H1 (cell line): Measurements from ENCODE around the gene ADSS1. TPM values are rescaled to one million over a fixed set of nuclear protein-coding genes. Genes with fewer than 3 reads are reported as not detected.

Experiments
- CTCF ChIA-PET: fragments of 300-600 bp; sonication (Branson Sonifier 250); formaldehyde crosslinking; loops from one replicate; lab custom pipeline; 2021; ENCODE audit not compliant: partially characterized antibody; lab: Charles Lee
- POLR2A ChIA-PET: fragments of 300-600 bp; sonication (Branson Sonifier 250); formaldehyde crosslinking; loops from one replicate; lab custom pipeline; 2021; ENCODE audit warnings: inconsistent platforms; ENCODE audit not compliant: partially characterized antibody; lab: Charles Lee
- DNase-seq, 2 experiments: peaks; one replicate each; pipeline versions ENCODE4 v3.0.0 to v3.0.0-alpha.2; 2010 to 2022; ENCODE audit warnings: low spot score in 2 of 2, low read depth in 1 of 2, mixed read lengths in 1 of 2
- FAIRE-seq: peaks from 2 replicates; lab custom pipeline; 2011; peaks lifted over from hg19 to GRCh38; lab: Jason Lieb, UNC
- H2AFZ ChIP-seq: 2 replicates; pipeline ENCODE4 v1.8.1; 2012; ENCODE audit warnings: low read length, inconsistent platforms
- H2AK5ac ChIP-seq: 2 replicates; pipeline ENCODE4 v1.6.1; 2013; ENCODE audit warnings: low read depth, low read length
- H2BK120ac ChIP-seq: replicated peaks from 2 replicates; pipeline ENCODE3; 2013; ENCODE audit warnings: low read depth, low read length, inconsistent platforms
- H2BK12ac ChIP-seq: 2 replicates; pipeline ENCODE4 v1.6.1; 2013; ENCODE audit warnings: low read depth, low read length
- H2BK15ac ChIP-seq: 2 replicates; pipeline ENCODE4 v1.6.1; 2013; ENCODE audit warnings: low read length
- H2BK20ac ChIP-seq: 2 replicates; pipeline ENCODE4 v1.6.1; 2013; ENCODE audit warnings: low read length
- H2BK5ac ChIP-seq: 2 replicates; pipeline ENCODE4 v1.6.1; 2013; ENCODE audit warnings: low read depth, low read length
- H3K14ac ChIP-seq: 2 replicates; pipeline ENCODE4 v1.6.1; 2013; ENCODE audit warnings: inconsistent platforms; ENCODE audit not compliant: insufficient read length
- H3K18ac ChIP-seq: 2 replicates; pipeline ENCODE4 v1.6.1; 2013; ENCODE audit warnings: low read length; ENCODE audit errors: extremely low read depth
- H3K23ac ChIP-seq: 2 replicates; pipeline ENCODE4 v1.6.1; 2013; ENCODE audit warnings: inconsistent platforms; ENCODE audit not compliant: insufficient read length
- H3K23me2 ChIP-seq: 2 replicates; pipeline ENCODE4 v1.6.1; 2013; ENCODE audit warnings: low read depth, low read length
- H3K27ac ChIP-seq: 2 replicates; pipeline ENCODE4 v1.6.1; 2011; ENCODE audit warnings: low read depth, low read length, inconsistent platforms
- H3K27me3 ChIP-seq, 4 experiments: replicated peaks in 1 of 4; 1 replicate in 1 of 4; 2 replicates in 3 of 4; pipeline versions ENCODE4 v1.6.1 to v1.8.1; 2011 to 2013; ENCODE audit warnings: low read length in 3 of 4, mild to moderate bottlenecking in 3 of 4, inconsistent platforms in 2 of 4, mixed read lengths in 2 of 4, moderate library complexity in 1 of 4; ENCODE audit not compliant: control insufficient read depth in 3 of 4, insufficient read depth in 3 of 4; ENCODE audit errors: extremely low read depth in 1 of 4
- H3K36me3 ChIP-seq, 4 experiments: 2 replicates each; pipeline versions ENCODE4 v1.6.1 to v1.8.1; 2011 to 2013; ENCODE audit warnings: mild to moderate bottlenecking in 4 of 4, low read length in 3 of 4, moderate library complexity in 2 of 4, control low read depth in 1 of 4, inconsistent platforms in 1 of 4; ENCODE audit not compliant: insufficient read depth in 4 of 4, control insufficient read depth in 2 of 4
- H3K4ac ChIP-seq: replicated peaks from 2 replicates; pipeline ENCODE3; 2013; ENCODE audit warnings: low read length, low read depth, mixed read lengths, inconsistent platforms; ENCODE audit not compliant: insufficient read length
- H3K4me1 ChIP-seq, 4 experiments: replicated peaks in 1 of 4; 1 replicate in 1 of 4; 2 replicates in 3 of 4; pipeline versions ENCODE4 v1.6.1 to v1.8.1; 2011 to 2013; ENCODE audit warnings: low read length in 3 of 4, inconsistent platforms in 2 of 4, mixed read lengths in 1 of 4; ENCODE audit not compliant: insufficient read depth in 4 of 4, control insufficient read depth in 3 of 4
- H3K4me2 ChIP-seq, 2 experiments: 2 replicates each; pipeline versions ENCODE4 v1.6.1 to v1.8.1; 2011 to 2013; ENCODE audit warnings: low read depth in 2 of 2, low read length in 2 of 2, control low read depth in 1 of 2, inconsistent platforms in 1 of 2, mild to moderate bottlenecking in 1 of 2; ENCODE audit not compliant: insufficient read depth in 1 of 2
- H3K4me3 ChIP-seq, 4 experiments: fragments of 200-600, 300-600 bp in 1 of 4; sonication (generic), shearing (Covaris generic), sonication (Bioruptor Twin) in 1 of 4; 2 replicates each; pipeline versions ENCODE4 v1.5.1 to v1.8.1; 2011 to 2016; ENCODE audit warnings: low read length in 4 of 4, low read depth in 3 of 4, control low read depth in 2 of 4, inconsistent platforms in 2 of 4, mild to moderate bottlenecking in 2 of 4, mixed read lengths in 1 of 4, moderate library complexity in 1 of 4; ENCODE audit not compliant: insufficient read depth in 2 of 4; ENCODE audit errors: extremely low read depth in 1 of 4
- H3K56ac ChIP-seq: replicated peaks from 2 replicates; pipeline ENCODE3; 2013; ENCODE audit warnings: low read depth, mild to moderate bottlenecking, mixed read lengths, low read length, inconsistent platforms; ENCODE audit not compliant: insufficient read length
- H3K79me1 ChIP-seq: 2 replicates; pipeline ENCODE4 v1.6.1; 2013; ENCODE audit warnings: low read depth, low read length, control low read depth
- H3K79me2 ChIP-seq, 2 experiments: 2 replicates each; pipeline versions ENCODE4 v1.6.1 to v1.8.1; 2012 to 2013; ENCODE audit warnings: low read length in 2 of 2, mild to moderate bottlenecking in 2 of 2, inconsistent platforms in 1 of 2; ENCODE audit not compliant: insufficient read depth in 2 of 2, control insufficient read depth in 1 of 2
- H3K9ac ChIP-seq, 4 experiments: replicated peaks in 1 of 4; 1 replicate in 1 of 4; 2 replicates in 3 of 4; pipeline versions ENCODE4 v1.6.1 to v1.8.1; 2011 to 2013; ENCODE audit warnings: low read depth in 3 of 4, low read length in 3 of 4, control low read depth in 2 of 4, mild to moderate bottlenecking in 2 of 4, moderate library complexity in 2 of 4, inconsistent platforms in 1 of 4; ENCODE audit errors: extremely low read depth in 1 of 4
- H3K9me3 ChIP-seq, 2 experiments: 2 replicates each; pipeline versions ENCODE4 v1.6.1 to v1.8.1; 2012 to 2013; ENCODE audit warnings: mild to moderate bottlenecking in 2 of 2, moderate library complexity in 2 of 2, control low read depth in 1 of 2, inconsistent platforms in 1 of 2, low read depth in 1 of 2, low read length in 1 of 2, mixed read lengths in 1 of 2; ENCODE audit not compliant: insufficient read depth in 2 of 2
- H4K20me1 ChIP-seq, 2 experiments: replicated peaks in 1 of 2; 2 replicates each; pipeline versions ENCODE3 to v1.8.1; 2011 to 2013; ENCODE audit warnings: inconsistent platforms in 2 of 2, low read length in 2 of 2, mild to moderate bottlenecking in 1 of 2; ENCODE audit not compliant: insufficient read depth in 2 of 2, control insufficient read depth in 1 of 2
- H4K5ac ChIP-seq: 2 replicates; pipeline ENCODE4 v1.6.1; 2013; ENCODE audit warnings: low read length, low read depth, mixed read lengths, inconsistent platforms; ENCODE audit not compliant: insufficient read length
- H4K8ac ChIP-seq: 2 replicates; pipeline ENCODE4 v1.8.0; 2013; ENCODE audit warnings: mild to moderate bottlenecking, moderate library complexity, low read length, inconsistent platforms; ENCODE audit not compliant: insufficient read depth; ENCODE audit errors: extremely low read depth
- H4K91ac ChIP-seq: replicated peaks from 2 replicates; pipeline ENCODE3; 2013; ENCODE audit warnings: low read length, mixed read lengths, inconsistent platforms; ENCODE audit not compliant: insufficient read length
- CHD1 ChIP-seq: IDR thresholded peaks from 2 replicates; pipeline ENCODE4 v1.6.1; 2012; ENCODE audit warnings: low read depth, low read length, improper control_type of control experiment
- CTBP2 ChIP-seq: IDR thresholded peaks from 2 replicates; pipeline ENCODE4 v1.7.0; 2011; ENCODE audit warnings: borderline replicate concordance, mild to moderate bottlenecking, moderate library complexity, mixed read lengths, low read length; ENCODE audit not compliant: insufficient read depth, insufficient read length
- GABPA ChIP-seq: IDR thresholded peaks from 2 replicates; pipeline ENCODE4 v1.6.1; 2011; ENCODE audit warnings: mild to moderate bottlenecking, low read length, moderate library complexity, borderline replicate concordance; ENCODE audit not compliant: insufficient read depth
- JUN ChIP-seq: IDR thresholded peaks from 2 replicates; pipeline ENCODE4 v1.6.1; 2011; ENCODE audit warnings: low read depth, mild to moderate bottlenecking, improper control_type of control experiment, low read length
- NRF1 ChIP-seq: IDR thresholded peaks from 2 replicates; pipeline ENCODE4 v1.6.1; 2011; ENCODE audit warnings: mild to moderate bottlenecking, low read depth, low read length, improper control_type of control experiment
- POU5F1 ChIP-seq: IDR thresholded peaks from 2 replicates; pipeline ENCODE4 v1.6.1; 2011; ENCODE audit warnings: low read depth, mild to moderate bottlenecking, low read length, moderate library complexity
- RBBP5 ChIP-seq: IDR thresholded peaks from 2 replicates; pipeline ENCODE4 v1.7.1; 2012; ENCODE audit warnings: low read depth, mild to moderate bottlenecking, inconsistent platforms, low read length, moderate library complexity, borderline replicate concordance
- TBP ChIP-seq: IDR thresholded peaks from 2 replicates; pipeline ENCODE4 v1.6.1; 2011; ENCODE audit warnings: low read depth, low read length, improper control_type of control experiment
- USF2 ChIP-seq: IDR thresholded peaks from 2 replicates; pipeline ENCODE4 v1.6.1; 2011; ENCODE audit warnings: low read length, improper control_type of control experiment
- ZNF274 ChIP-seq: IDR thresholded peaks from 2 replicates; pipeline ENCODE4 v1.7.0; 2012; ENCODE audit warnings: low read length, borderline replicate concordance; ENCODE audit errors: extremely low read depth
- WGBS, 2 experiments: shearing (Covaris generic) in 1 of 2; methylation state at CpG; one replicate each; pipeline versions ENCODE4 v1.1.6 to v1.1.7; 2013 to 2015; ENCODE audit warnings: low lambda C conversion rate in 2 of 2, mixed read lengths in 2 of 2, inconsistent platforms in 1 of 2, low coverage in 1 of 2, missing lambda C conversion rate in 1 of 2; ENCODE audit not compliant: insufficient replicate concordance in 2 of 2, insufficient coverage in 1 of 2, insufficient read length in 1 of 2; ENCODE audit errors: extremely low coverage in 1 of 2, missing lambda C conversion rate in 1 of 2; 5-methylcytosine and 5-hydroxymethylcytosine counted together
- polyA plus RNA-seq, 7 experiments: library from polyadenylated mRNA; depleted of rRNA in 3 of 7; stranded (reverse) in 5 of 7; unstranded in 2 of 7; fragments of >200 nt in 5 of 7; fragments of 200-250 nt in 2 of 7; gene quantifications; 1 replicate in 5 of 7; 2 replicates in 1 of 7; 4 replicates in 1 of 7; pipeline versions ENCODE4 v1.2.1 to v1.2.3, GENCODE V29; 2011 to 2013; ENCODE audit warnings: missing spikeins in 2 of 7, mixed read lengths in 2 of 7
- total RNA-seq: library from RNA; stranded (reverse); fragmentation: NEBNext Ultra II Directional; extraction: Animal tissue kit (Norgen Biotek cat#: 25700); gene quantifications from 2 replicates; pipeline ENCODE4 v1.2.1, GENCODE V29; 2021

Gene ADSS1
- total and polyA plus RNA-seq, 2 of the 8 experiments (the other 6 are each of a cell fraction or from before 2014, with no cell fraction given), result 7.1 to 7.9 TPM

- 78% methylated on average over 16 of the region's 18 CpGs; no CpG with 5 or more reads in 1 of the 2 experiments for WGBS, 2 experiments
- H3K23me2 ChIP-seq, result peaks cover 13% of the 10 kb centered on the region; the same call in 1 of the 2 replicates
- peak overlapping the region; percentile 92 for H4K91ac ChIP-seq
- peaks cover 0 to 7% (median 0%) of the 10 kb centered on the region in 4 experiments; a peak in 2 of 7 replicates for H3K27me3 ChIP-seq
- H2BK15ac ChIP-seq, result peak overlapping the region; percentile 98; the same call in 1 of the 2 replicates
- no peak overlapping the region for H3K27ac ChIP-seq
- H3K79me2 ChIP-seq, result no peaks in the 10 kb centered on the region
- peak in 1 of 2 experiments; percentile 47 for DNase-seq
- H2AK5ac ChIP-seq, result peak overlapping the region; percentile 90; the same call in 1 of the 2 replicates
- H4K8ac ChIP-seq, result peak overlapping the region; percentile 75
- no peak overlapping the region for H2BK20ac ChIP-seq
- peaks cover 0 to 4% of the 10 kb centered on the region in 2 experiments for H4K20me1 ChIP-seq
- CTCF ChIA-PET, result interaction anchor here (1.0 to 7.2 kb wide), 13 partner anchors 8 to 53 kb away, joined by 3 to 70 read pairs (median 5); partner anchors contain the start of gene ADSS1
- peak overlapping the region; percentile 95 for H3K18ac ChIP-seq
- H3K23ac ChIP-seq, result no peak overlapping the region
- peak overlapping the region; percentile 24 for H2BK120ac ChIP-seq
- no peak overlapping the region for H3K56ac ChIP-seq
- H2BK12ac ChIP-seq, result peak overlapping the region; percentile 98; the same call in 1 of the 2 replicates
- H3K4me2 ChIP-seq, result 0 out of 4 replicates have a peak overlapping the region, but pooled peaks of 1 of the 2 experiments have one; percentile 86
- POLR2A ChIA-PET, result interaction anchor here (1.1 to 9.8 kb wide), 7 partner anchors 9 to 74 kb away, joined by 4 to 94 read pairs (median 9); partner anchors contain the start of genes INF2 and SIVA1
- H3K4me3 ChIP-seq, result no peak overlapping the region
- no peak overlapping the region for H3K14ac ChIP-seq
- H2AFZ ChIP-seq, result no peak overlapping the region
- H4K5ac ChIP-seq, result no peak overlapping the region
- H3K79me1 ChIP-seq, result no peaks in the 10 kb centered on the region
- peak overlapping the region; percentile 94 for H3K4ac ChIP-seq
- H3K9ac ChIP-seq, result no peak overlapping the region
- no peak for FAIRE-seq
- peaks cover 11 to 71% (median 51%) of the 10 kb centered on the region in 4 experiments for H3K4me1 ChIP-seq
- no peaks in the 10 kb centered on the region for H3K36me3 ChIP-seq
- H2BK5ac ChIP-seq, result peak overlapping the region; percentile 94; the same call in 1 of the 2 replicates
- no peaks in the 10 kb centered on the region for H3K9me3 ChIP-seq
- TF ChIP-seq POU5F1, result no peak
- no peak for TF ChIP-seq TBP
- TF ChIP-seq USF2, result no peak
- TF ChIP-seq NRF1, result no peak
- TF ChIP-seq RBBP5, result no peak
- no peak for TF ChIP-seq CTBP2
- no peak for TF ChIP-seq ZNF274
- no peak for TF ChIP-seq JUN
- TF ChIP-seq GABPA, result no peak
- TF ChIP-seq CHD1, result no peak
These were observed 44.9 kb upstream of the ADSS1 start for GRCh38 chr14:104678901-104679705.
